Endodermal cell (in vitro differentiated cells): ENCODE measurements around the gene PLN. TPM values are rescaled to one million over a fixed set of nuclear protein-coding genes. Genes with fewer than 3 reads are reported as not detected.

Experiments
- DNase-seq: peaks from one replicate; pipeline ENCODE4 v3.0.0-alpha.2; 2017
- H3K27ac ChIP-seq: 2 replicates; pipeline ENCODE4 v1.5.1; 2013; ENCODE audit warnings: mild to moderate bottlenecking, low read depth, low read length, moderate library complexity
- H3K27me3 ChIP-seq: 2 replicates; pipeline ENCODE4 v1.6.1; 2013; ENCODE audit warnings: mild to moderate bottlenecking, low read length, moderate library complexity; ENCODE audit not compliant: insufficient read depth, control insufficient read depth, poor library complexity, severe bottlenecking
- H3K36me3 ChIP-seq: 2 replicates; pipeline ENCODE4 v1.7.0; 2013; ENCODE audit warnings: mild to moderate bottlenecking, low read length, moderate library complexity; ENCODE audit not compliant: control insufficient read depth, insufficient read depth
- H3K4me1 ChIP-seq: one replicate; pipeline ENCODE4 v1.7.0; 2013; ENCODE audit warnings: low read length; ENCODE audit not compliant: control insufficient read depth, insufficient read depth
- H3K4me3 ChIP-seq: 2 replicates; pipeline ENCODE4 v1.5.1; 2013; ENCODE audit warnings: mild to moderate bottlenecking, low read length, moderate library complexity
- H3K9ac ChIP-seq: 2 replicates; pipeline ENCODE4 v1.6.1; 2013; ENCODE audit warnings: mild to moderate bottlenecking, low read length, moderate library complexity; ENCODE audit not compliant: poor library complexity, severe bottlenecking; ENCODE audit errors: extremely low read depth
- H3K9me3 ChIP-seq: 2 replicates; pipeline ENCODE4 v1.6.1; 2013; ENCODE audit warnings: mild to moderate bottlenecking, low read length, moderate library complexity; ENCODE audit not compliant: control insufficient read depth
- H3K27ac Mint-ChIP-seq: 2 replicates; pipeline ENCODE4 v1.8.0; 2020; ENCODE audit warnings: mixed read lengths
- H3K27me3 Mint-ChIP-seq: 2 replicates; pipeline ENCODE4 v1.8.0; 2021; ENCODE audit warnings: mild to moderate bottlenecking, mixed read lengths; ENCODE audit not compliant: insufficient read depth
- H3K36me3 Mint-ChIP-seq: 2 replicates; pipeline ENCODE4 v1.8.0; 2020; ENCODE audit warnings: low read depth, mixed read lengths
- H3K4me1 Mint-ChIP-seq: 2 replicates; pipeline ENCODE4 v1.8.0; 2020; ENCODE audit warnings: mixed read lengths
- H3K4me3 Mint-ChIP-seq: 2 replicates; pipeline ENCODE4 v1.8.0; 2020; ENCODE audit warnings: mild to moderate bottlenecking, moderate library complexity, mixed read lengths
- H3K9me3 Mint-ChIP-seq: 2 replicates; pipeline ENCODE4 v1.8.0; 2020; ENCODE audit warnings: mild to moderate bottlenecking, mixed read lengths
- CTCF ChIP-seq: fragments of 200-600 bp; sonication (generic); conservative IDR thresholded peaks from 2 replicates; pipeline ENCODE4 v1.5.0; 2021; ENCODE audit warnings: antibody characterized with exemption, mild to moderate bottlenecking
- WGBS, 2 experiments: methylation state at CpG; one replicate each; pipeline versions ENCODE4 v1.1.5 to v1.1.7; 2013; ENCODE audit warnings: missing lambda C conversion rate in 2 of 2, mixed read lengths in 1 of 2; ENCODE audit not compliant: insufficient coverage in 1 of 2, insufficient read length in 1 of 2; 5-methylcytosine and 5-hydroxymethylcytosine counted together
- total RNA-seq, 2 donors: library from RNA; stranded (reverse); fragmentation: NEBNext Ultra II Directional in 1 of 2; extraction: Animal tissue kit (Norgen Biotek cat#: 25700) in 1 of 2; gene quantifications; 2 replicates in 1 of 2; 3 replicates in 1 of 2; pipeline ENCODE4 v1.2.1, GENCODE V29; 2021

The PLN gene
- total RNA-seq, 2 donors from 2014 or later = not detected

DNA sequence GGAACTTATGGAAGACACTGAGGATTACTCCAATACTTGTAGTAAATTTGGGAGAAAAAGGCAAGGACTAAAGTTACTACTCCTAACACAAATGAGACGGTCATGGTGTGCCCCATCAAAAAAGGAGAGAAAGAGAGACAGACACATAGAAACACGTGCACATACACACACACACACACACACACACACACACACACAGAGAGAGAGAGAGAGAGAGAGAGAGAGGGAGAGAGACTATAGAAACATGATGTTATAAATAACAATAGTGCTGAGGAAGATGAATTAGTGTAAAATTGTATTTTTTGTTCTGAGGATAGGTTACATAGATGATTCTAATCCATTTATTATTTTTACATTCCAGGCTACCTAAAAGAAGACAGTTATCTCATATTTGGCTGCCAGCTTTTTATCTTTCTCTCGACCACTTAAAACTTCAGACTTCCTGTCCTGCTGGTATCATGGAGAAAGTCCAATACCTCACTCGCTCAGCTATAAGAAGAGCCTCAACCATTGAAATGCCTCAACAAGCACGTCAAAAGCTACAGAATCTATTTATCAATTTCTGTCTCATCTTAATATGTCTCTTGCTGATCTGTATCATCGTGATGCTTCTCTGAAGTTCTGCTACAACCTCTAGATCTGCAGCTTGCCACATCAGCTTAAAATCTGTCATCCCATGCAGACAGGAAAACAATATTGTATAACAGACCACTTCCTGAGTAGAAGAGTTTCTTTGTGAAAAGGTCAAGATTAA, 10.5 kb downstream of the PLN start:
- WGBS, 2 experiments = 88 to 90% methylated on average over 4 of the region's 6 CpGs

DNA sequence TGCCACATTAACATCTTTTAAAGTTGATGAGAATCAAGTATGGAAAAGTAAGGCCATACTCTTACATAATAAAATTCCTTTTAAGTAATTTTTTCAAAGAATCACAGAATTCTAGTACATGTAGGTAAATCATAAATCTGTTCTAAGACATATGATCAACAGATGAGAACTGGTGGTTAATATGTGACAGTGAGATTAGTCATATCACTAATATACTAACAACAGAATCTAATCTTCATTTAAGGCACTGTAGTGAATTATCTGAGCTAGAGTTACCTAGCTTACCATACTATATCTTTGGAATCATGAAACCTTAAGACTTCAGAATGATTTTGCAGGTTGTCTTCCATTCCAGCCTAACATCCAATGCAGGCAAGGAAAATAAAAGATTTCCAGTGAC, 11.6 kb downstream of the PLN start:
- Histone ChIP-seq H3K4me3 (no peak overlapping the region), H3K27me3 (no peaks in the 10 kb centered on the region), H3K9ac (no peak overlapping the region), H3K27ac (no peak overlapping the region), H3K4me1 (no peaks in the 10 kb centered on the region), H3K36me3 (no peaks in the 10 kb centered on the region), H3K9me3 (no peaks in the 10 kb centered on the region)
- Mint-ChIP-seq H3K27ac (no peak overlapping the region), H3K9me3 (no peaks in the 10 kb centered on the region), H3K4me1 (no peaks in the 10 kb centered on the region), H3K27me3 (no peaks in the 10 kb centered on the region), H3K4me3 (no peak overlapping the region), H3K36me3 (no peaks in the 10 kb centered on the region)
- no peak for DNase-seq
- no peak for TF ChIP-seq CTCF

More for the DNA sequence above, 10.5 kb downstream of the PLN start:
- TF ChIP-seq CTCF = no peak
- H3K9ac ChIP-seq = no peak overlapping the region
- H3K27me3 ChIP-seq = no peaks in the 10 kb centered on the region
- no peak overlapping the region for H3K4me3 ChIP-seq
- no peak overlapping the region for H3K4me3 Mint-ChIP-seq
- peaks cover 2% of the 10 kb centered on the region for H3K36me3 Mint-ChIP-seq
- no peaks in the 10 kb centered on the region for H3K27me3 Mint-ChIP-seq
- no peaks in the 10 kb centered on the region for H3K9me3 Mint-ChIP-seq
- no peak overlapping the region for H3K27ac ChIP-seq
- no peak for DNase-seq
- H3K9me3 ChIP-seq = no peaks in the 10 kb centered on the region
- peak overlapping the region; percentile 71 for H3K27ac Mint-ChIP-seq
- no peaks in the 10 kb centered on the region for H3K4me1 Mint-ChIP-seq
- no peaks in the 10 kb centered on the region for H3K36me3 ChIP-seq
- no peaks in the 10 kb centered on the region for H3K4me1 ChIP-seq

DNA sequence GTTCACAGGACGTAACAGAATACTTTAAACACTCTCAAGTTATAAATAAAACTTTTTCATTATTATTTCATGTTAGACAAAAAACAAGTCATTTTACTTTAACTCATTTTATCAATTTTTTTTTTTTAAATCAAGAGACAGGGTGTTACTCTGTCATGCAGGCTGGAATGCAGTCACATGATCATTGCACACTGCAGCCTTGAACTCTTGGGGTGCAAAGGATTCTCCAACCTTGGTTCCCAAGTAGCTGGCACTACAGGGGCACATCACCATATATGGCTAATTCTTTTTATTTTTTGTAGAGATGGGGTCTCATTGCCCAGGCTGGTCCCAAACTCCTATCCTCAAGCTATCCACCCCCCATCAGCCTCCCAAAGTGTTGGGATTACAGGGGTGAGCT, 14.2 kb downstream of the PLN start:
- Mint-ChIP-seq H3K4me3 (no peak overlapping the region), H3K4me1 (peaks cover 4% of the 10 kb centered on the region), H3K27me3 (no peaks in the 10 kb centered on the region), H3K36me3 (no peaks in the 10 kb centered on the region), H3K27ac (no peak overlapping the region), H3K9me3 (no peaks in the 10 kb centered on the region)
- no peak overlapping the region for H3K27ac ChIP-seq
- no peak overlapping the region for H3K9ac ChIP-seq
- H3K36me3 ChIP-seq = no peaks in the 10 kb centered on the region
- H3K27me3 ChIP-seq = no peaks in the 10 kb centered on the region
- 100% methylated on average over 1 of the region's 1 CpG for WGBS, 2 experiments
- no peaks in the 10 kb centered on the region for H3K9me3 ChIP-seq
- H3K4me1 ChIP-seq = no peaks in the 10 kb centered on the region
- H3K4me3 ChIP-seq = no peak overlapping the region
- no peak for DNase-seq
- TF ChIP-seq CTCF = no peak
